Stimulated activated CD8-positive, alpha-beta memory T cell treated with anti-CD3 and anti-CD28 coated beads, Interleukin-4, amount 100 ng/mL, for 24 hours (primary cell): Measurements from ENCODE around the gene ZC3H4.
"Not testable (repeated sequence)": the region's sequence is repeated elsewhere in the genome, so short reads cannot be mapped to it uniquely, and the experiment has no call there.

Experiments used
- DNase-seq: peaks from one replicate; pipeline ENCODE4 v3.0.0-alpha.2; 2020; ENCODE audit warnings: low read depth

Gene ZC3H4

DNA sequence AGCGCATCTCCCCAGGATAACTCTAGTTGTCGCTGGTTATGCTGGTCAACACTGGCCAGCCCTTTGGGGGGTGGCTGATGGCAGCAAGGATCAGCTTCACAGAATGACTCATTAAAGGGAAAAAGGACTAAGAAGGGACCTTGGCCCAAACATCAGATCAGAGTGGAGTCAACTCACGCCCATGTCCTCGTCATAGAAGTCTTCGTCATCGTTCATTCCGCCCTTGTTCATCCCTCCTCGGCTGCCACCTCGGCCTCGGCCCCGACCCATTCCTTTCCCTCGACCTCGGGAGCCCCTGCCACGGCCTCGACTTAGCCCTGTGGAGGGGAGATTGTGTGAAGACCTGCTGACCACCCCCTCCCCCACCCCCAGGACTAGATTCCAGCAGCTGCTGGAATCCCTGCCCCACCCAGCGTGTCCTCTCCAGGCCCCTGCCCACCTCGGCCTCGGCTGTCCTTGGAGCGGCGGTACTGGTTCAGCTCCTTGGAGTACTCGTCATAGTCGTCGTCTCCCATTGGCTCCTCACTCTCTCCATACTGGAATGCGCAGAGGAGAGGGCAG, 28.6 kb downstream of the ZC3H4 start:
- no peak for DNase-seq

DNA sequence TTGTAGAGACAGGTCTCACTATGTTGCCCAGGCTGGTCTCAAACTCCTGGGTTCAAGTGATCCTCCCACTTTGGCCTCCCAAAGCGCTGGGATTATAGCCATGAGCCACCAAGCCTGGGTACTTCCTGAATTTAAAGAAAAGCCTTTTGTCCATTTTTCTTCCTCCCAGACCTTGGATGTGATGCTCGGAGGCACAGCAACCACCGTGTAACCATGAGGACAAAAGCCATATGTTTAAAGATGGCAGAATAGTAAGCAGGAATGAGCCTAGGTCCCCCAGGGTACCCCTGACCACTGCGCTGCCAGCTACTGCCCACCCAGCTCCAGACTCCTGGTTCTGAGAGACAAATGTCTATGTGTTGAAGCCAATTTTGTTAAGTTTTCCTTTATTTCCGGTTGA, 31.1 kb downstream of the ZC3H4 start:
- no peak for DNase-seq

DNA sequence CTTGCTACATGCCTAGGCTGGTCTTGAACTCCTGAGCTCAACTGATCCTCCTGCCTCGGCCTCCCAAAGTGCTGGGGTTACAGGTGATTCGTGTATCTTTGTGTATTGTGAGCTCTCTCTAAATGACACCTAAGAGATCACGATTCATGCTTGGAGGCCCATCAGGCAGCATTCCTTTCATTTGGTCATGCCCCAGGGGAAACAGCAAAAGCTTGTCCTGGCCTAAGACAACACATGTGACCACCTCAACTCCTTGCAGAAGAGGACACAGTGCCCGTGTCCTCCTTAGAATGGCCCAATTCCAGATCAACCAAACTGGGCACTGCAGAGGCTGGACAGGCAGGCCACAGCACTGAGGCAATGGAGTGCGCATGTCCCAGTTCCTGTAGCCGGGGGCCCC, 32.5 kb downstream of the ZC3H4 start:
- no peak for DNase-seq

DNA sequence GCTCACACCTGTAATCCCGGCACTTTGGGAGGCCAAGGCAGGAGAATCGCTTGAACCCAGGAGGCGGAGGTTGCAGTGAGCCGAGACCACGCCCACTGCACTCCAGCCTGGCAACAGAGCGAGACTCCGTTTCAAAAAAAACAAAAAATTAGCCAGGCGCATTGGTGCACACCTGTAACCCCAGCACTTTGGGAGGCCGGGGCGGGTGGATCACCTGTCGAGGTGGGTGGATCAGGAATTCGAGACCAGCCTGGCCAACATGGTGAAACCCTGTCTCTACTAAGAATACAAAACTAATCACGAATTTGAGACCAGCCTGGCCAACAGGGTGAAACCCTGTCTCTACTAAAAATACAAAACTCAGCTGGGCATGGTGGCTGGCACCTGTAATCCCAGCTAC, 35.2 kb downstream of the ZC3H4 start:
- not testable (repeated sequence) for DNase-seq

DNA sequence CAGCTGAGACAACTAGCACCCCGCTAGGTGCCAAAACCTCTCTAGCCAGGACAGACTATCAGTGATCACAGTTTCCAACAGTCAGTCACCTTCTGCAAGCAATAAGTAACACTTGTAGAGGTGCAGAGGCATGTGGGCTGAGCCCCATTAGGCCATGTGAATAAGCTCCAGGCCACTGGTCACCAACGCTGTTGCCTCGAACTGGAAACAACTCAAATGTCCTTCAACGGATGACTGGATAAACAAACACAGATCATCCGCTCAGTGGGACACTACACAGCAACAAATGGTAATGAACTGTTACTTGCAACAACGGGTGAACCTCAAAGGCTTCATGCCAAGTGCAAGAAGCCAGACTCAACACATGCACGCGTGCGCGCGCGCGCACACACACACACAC, 37.6 kb downstream of the ZC3H4 start:
- no peak for DNase-seq

DNA sequence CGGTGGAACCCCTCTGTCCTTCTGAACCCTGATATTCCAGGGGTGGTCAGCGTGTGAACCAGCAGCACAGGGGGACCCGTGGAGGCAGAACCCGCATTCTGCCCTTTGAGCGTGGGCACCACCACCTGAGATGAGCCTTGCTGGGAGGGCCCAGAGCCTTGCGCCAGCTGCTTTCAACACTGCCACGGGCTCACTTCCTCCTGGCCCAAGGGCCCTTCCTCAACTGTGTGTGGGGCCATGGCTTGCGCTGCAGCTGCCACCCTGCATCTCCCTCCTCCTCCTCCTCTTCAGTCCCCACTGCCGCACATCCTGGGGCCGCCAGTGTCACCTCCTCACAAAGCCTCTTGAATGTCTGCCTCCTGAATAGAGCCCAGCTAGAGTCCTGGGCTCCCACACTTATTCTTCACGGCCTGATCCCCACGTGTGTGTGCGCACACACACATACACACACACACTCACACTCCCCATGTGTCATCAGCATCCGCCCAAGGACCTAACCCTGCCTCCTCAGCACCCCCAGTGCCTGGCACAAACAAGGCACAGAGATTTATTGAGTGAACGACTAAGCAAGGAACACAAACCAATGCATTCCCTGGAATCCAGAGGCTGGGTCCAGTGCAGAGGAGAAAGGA, 38.3 kb downstream of the ZC3H4 start:
- DNase-seq, result no peak

DNA sequence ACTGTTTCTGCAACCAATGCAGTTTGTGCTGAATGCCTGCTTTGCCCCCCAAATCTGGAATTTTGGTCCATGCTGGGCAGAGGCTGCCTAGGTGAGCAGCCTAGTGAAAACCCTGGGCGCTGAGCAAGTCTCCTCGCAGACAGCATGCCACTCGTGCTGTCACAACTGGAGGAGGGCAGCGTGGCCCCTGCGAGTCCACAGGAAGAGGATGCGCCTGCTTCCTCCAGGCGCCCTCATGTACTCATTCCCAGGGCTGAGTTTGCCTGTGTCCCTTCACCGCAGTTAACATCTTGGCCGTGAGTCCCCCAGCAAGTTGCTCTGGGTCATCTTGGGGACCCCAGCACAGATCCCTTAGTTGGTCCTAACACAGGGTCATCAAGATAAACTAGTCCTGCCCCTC, 39.0 kb downstream of the ZC3H4 start:
- no peak for DNase-seq

DNA sequence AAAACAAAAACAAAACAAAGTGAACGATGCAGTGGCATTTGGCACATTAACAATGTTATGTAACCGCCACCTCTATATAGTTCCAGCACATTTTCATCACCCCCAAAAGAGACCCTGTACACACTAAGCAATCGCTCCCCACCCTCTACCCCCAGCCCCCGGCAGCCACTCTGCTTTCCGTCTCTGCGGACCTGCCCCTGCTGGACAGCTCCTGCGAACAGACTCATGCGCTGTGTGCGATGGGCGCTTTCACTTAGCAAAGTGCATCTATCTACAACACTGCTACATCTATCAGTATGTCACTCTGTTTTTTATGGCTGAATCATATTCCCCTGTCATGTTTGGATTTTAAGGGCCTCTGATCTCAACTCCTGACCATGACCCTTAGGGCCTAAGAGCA, 40.0 kb downstream of the ZC3H4 start:
- DNase-seq, result no peak

DNA sequence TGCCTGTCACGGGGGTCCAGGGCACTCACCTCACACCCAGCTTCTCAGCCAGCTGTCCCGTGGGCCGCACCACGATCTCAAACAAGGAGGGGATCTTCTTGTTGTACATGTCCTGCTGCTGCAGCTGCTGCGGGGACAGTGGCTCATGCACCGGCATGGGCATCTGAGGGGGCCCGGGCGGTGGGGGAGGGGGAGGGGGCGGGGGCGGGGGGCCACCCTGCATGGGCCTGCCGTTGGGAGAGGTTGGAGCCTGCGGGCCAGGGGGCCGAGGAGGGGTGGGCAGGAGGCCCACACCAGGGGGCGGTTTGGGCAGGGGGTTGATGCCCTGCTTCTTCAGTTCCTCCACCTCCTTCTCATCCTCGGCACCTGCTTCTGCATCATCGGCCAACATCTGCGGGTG, 41.3 kb downstream of the ZC3H4 start:
- DNase-seq, result no peak

DNA sequence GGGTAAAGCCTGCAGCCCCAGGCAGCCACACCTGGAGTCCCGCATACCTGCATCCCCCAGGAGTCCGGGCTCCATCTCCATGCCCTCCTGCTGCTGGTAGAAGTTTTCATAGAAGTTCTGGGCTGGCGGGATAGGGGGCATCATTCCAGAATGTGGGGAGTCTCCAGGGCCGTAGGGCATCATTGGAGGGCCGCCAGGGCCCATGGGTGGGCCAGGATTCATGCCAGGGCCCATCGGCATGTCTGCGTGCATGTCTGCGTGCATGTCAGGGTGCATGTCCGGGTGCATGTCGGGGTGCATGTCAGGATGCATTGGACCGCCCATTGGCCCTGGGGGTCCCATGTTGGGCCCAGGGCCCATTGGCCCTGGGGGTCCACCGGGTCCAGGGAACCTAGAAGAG, 41.8 kb downstream of the ZC3H4 start:
- no peak for DNase-seq

DNA sequence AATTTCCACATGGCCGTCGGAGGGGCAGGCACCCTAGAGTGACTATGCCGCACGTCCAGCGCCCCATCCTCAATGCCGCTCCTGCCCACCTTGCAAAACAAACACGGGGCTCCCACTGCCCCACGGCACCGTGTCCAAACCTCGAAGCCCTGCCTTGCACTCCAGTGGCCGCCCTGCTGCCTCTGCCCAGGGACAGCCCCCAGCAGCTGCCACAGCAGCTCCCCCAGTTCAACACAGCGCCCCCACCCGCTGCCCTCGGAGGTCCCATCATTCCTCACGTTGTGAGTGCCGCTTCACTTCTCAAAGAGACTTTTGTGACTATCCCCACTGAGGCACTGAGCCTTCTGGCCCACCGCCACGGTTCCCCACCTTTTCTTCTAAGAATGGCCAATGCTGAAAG, 42.8 kb downstream of the ZC3H4 start:
- no peak for DNase-seq

DNA sequence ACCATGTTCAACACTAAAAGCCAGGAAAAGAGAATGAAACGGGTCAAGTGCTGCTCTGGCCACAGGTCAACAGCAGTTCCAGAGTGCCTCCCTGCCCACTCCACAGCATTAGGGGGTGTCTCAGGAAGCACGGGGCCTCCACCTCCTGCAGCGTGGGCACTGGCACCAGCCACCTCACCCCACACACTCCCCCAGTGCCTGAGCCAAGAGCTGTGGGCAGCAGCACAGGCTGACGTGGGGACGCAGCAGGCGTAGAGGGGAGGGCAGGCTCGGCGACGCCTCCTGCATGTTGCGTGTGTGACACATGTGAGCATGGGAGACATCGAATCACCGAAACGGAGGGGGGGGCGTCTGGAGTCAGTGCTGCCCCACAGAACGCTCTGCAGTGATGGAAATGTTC, 43.8 kb downstream of the ZC3H4 start:
- DNase-seq, result no peak

DNA sequence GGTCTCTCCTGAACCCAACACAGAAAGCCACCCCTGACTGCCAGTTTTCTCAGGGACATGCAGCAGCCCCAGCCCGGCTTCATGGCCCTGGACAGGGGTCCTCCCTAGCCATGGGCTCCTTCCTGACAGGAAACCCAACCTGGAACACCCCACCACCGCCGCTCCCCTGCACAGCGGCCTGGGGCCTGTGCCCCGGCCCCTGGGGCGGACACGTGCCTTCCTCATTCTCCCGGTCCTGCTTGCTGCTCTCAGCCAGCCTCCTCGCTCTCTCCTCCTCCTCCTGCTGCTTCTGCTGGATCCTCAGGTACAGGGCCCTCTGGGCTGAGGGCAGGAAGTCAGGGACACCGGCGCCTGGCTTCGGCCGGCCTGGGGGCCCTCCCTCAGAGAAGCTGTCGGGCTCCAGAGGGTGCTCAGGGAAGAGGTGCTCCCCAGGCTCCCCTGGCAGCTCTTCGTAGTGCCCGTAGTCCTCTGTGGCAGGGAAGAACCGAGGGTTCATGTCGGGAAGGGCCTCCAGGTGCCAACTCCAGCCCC, 44.6 kb downstream of the ZC3H4 start:
- DNase-seq, result no peak

DNA sequence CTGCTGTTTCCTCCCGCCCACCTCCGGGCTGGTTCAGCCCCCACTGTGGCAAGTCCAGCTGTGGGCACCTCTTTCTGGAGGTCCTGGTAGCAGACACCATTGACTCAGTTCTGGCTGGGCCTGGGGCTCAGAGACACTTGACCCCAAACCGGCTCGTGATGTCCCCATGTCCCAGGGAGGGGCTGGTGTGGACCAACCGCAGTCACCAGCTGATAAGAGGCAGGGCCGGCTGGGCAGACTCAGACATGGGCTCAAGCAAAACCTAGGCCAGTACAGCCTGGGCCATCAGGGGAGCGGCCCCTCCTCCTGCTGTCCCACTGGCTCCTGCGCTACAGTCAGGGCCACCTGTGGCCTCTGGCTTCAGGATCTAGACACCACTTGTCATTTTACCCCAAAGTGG, 45.3 kb downstream of the ZC3H4 start:
- no peak for DNase-seq

DNA sequence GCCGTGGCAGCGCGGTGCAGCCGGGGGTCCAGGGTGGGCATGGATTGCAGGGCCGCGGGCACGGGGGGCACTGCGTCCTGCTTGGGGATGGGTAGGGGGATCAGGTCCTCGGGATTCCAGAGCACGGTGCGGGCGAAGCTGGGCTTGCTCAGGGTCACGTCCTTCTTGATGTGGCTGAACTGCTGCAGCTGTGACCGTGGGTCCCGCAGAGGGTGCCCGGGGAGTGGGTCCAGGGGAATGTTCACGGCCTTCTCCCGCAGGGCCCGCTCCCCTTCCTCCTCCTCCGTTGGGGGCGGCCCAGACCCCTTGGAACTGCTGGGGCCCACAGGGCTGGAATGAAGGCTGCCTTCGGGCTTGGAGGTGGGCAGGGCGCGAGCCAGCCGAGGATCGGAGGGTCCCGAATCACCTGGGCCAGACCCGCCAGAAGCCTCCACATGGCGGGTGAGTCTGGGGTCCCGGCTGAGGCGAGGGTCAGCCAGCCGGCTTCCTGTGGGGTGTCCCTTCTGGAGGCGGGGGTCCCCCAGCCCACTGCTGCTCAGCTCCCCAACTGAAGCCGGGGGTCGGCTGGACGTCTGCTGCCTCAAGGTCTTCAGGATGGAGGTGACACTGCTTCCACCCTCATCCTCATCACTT, 46.2 kb downstream of the ZC3H4 start:
- no peak for DNase-seq

DNA sequence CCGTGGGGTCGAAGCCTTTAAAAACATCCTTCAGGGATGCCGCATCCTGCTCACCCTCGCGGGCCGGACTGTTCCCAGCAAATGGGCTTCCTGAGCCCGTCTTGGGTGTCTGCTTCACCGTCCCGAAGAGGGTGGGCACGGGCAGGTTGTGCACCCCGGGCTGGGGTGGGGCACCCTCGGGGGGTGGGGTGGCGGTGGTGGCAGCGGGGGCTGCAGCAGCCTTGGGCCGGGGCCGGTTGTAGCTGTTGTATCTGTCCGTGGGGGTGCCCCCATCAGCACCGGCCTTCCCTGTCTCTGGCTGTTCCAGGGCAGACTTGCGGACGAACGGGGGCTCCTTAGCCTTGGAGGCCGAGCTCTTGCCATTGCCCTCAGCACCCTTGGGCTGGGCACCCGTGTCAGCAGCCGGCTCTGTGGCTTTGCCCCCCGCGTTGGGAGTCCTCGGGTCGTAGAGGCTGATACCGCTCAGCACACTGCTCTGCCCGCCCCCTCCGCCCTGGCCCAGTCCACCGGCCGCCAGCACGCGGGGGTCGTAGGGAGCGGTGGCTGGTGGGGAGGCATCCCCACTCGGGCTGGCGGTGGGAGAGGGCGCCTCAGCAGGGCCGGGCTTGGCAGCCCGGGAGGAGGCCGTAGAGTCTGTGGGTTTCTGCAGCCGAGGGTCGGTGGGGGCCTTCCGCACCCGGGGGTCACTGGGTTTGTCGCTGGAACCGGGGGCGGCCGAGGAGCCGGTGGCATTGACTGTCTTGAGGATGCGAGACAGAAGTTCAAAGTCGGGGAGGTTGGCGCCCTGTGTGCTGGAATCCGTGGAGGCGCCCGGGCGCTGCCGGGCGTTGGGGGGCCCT, 47.0 kb downstream of the ZC3H4 start:
- DNase-seq, result no peak

DNA sequence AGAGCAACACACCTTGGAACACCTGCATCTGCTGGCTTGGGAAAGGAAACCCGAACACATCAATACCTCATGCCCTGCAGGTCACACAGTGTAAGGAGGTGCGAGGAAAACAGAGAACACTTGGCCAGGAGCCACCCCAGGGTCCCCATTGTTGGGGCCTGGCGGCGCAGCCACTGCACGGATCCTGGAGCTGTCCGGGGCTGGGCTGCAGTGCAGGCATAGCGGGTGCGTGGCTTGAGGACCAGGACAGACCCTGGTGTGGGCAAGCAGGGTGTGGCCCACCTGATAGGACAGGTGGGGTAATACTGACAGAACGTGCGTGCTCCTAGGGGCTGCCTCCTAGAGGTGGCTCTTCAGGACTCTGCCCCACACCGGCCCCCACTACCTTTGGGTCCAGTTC, 48.3 kb downstream of the ZC3H4 start:
- DNase-seq, result no peak

DNA sequence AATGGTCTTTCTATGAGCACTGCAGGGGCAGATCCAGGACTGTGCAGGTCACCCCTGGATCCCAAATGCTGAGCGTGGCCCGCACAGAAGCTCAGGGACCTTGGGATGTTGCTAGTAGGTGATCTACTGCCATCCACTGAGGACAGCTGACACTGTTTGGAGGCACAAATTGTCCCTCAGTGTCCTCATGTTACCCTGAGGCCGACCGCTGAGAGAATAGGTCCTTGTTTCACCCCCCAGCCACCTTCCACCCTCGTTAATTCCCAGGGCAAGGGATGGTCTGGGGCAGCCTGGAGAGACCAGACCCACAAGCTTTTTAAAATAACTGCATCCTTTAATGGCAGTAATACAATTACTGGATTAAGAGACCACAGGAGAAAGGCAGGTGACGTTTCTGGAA, 49.7 kb downstream of the ZC3H4 start:
- DNase-seq, result no peak

DNA sequence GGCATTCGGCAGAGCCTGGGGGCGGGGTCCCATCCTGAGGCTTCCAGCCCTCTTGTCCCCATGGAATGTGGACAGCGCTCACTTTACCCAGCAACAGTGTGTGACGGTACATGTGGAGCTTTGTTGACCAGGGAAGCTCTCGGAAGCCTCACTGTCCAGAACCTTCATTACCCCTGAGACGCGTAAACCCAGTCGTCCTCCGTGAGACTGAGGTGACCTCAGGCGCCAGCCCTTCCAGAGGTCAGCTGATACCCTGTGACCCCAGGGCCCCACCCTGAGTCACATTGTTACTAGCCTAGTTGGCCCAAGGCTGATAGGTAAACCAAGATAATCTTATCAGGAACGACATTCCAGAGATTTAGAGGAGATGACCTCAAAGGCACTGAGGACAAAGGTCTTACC, 55.0 kb downstream of the ZC3H4 start:
- DNase-seq, result no peak

DNA sequence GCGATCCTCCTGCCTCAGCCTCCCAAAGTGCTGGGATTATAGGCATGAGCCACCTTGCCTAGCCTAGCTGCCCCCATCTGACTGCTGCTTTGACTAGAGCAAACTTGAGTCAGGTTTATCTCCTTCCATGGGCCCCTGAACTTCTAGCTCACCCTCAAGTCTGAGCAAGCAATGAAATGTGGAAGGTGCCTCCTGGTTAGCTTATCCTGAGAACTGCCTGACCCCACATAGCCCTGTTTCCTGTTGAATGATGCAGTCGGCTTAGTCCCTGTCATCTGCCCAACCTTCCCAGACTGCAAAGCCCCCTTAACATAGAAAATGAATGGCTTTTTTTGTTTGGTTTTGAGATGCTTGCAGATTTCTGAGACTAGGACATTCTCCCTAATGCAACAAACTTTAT, 56.2 kb downstream of the ZC3H4 start:
- no peak for DNase-seq

DNA sequence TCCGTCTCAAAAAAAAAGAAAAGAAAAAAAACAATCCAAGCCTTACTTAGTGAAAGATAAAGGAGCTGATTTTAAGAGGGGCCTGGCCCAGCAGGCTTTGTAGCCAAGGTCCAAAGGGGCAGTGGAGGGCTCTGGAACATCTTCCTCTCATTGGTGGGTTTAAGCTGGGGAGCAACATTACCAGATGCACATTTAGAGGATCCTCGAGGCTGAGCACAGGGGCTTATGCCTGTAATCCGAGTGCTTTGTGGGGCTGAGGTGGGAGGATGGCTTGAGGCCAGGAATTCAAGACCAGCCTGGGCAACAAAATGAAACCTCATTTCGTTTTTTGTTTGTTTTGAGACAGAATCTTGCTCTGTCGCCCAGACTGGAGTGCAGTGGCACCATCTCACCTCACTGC, 57.2 kb downstream of the ZC3H4 start:
- no peak for DNase-seq

DNA sequence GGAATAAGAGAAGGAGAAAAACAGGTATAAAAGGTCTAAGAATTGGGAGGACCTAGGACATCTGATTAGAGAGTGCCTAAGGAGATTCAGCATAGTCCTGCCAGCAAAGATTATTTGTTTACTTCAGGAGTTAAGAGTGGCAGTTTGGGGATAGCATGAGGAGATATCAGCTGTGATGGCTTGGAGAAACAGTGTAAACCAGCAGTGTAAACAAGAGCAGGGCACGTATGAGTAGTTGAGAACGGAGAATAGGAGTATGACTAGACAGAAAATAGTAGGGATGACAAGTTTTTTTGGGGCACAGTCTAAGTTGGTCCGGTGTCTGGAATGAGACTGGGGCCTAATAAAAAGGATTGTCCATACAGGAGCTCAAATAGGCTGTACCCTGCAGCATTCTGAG, 63.0 kb downstream of the ZC3H4 start:
- DNase-seq, result not testable (repeated sequence)

DNA sequence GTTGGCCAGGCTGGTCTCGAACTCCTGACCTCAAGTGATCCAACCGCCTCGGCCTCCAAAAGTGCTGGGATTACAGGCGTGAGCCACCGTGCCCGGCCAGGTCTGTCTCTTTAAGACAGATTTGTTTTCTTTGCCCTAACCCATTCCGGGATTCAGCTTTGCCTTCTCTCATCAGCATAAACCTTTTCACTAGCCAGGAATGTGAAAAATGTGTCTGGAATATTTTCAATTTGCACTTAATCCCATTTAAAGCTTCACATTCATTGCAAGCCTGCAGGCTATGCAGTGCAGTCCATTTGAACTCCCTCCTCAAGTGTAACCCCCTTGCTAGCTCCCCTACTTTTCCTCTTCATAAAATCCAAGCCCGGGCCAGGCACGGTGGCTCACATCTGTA, 64.3 kb downstream of the ZC3H4 start:
- no peak for DNase-seq
